GM03348 (cell line): ENCODE results near the gene TMEM269.

Source experiments
- DNase-seq: peaks from one replicate; pipeline ENCODE4 v3.0.0; 2012; ENCODE audit warnings: low spot score

TMEM269 gene

GRCh38 chr1:42848823-42849537 lies 64.2 kb downstream of the TMEM269 start:
- DNase-seq: no peak

DNA sequence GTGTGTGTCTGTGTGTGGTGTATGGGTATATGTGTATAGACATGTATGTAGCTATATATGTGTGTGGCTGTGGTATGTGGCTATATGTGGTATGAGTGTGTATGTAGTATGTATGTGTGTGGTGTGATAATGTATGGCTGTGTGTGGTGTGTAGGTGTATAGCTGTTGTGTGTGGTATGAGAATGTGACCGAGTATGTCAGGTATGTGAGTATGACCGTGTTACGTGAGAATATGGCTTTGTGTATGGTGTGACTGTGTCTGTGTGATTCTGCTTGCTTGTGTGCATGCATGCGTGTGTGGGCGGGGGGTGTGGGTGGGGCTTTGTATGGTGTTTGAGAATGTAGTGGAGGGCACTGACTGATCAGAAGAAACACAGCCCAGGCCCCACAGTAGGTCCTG lies 65.2 kb downstream of the TMEM269 start:
- DNase-seq: no peak
